ENCODE measurements around the gene GFI1B. TPM values are rescaled to one million over a fixed set of nuclear protein-coding genes. Genes with fewer than 3 reads are reported as not detected.
"Not testable (repeated sequence)": the region's sequence is repeated elsewhere in the genome, so short reads cannot be mapped to it uniquely, and the experiment has no call there.

GFI1B gene
- total RNA-seq, 1 experiment from 2014 or later = 0.79 TPM

DNA sequence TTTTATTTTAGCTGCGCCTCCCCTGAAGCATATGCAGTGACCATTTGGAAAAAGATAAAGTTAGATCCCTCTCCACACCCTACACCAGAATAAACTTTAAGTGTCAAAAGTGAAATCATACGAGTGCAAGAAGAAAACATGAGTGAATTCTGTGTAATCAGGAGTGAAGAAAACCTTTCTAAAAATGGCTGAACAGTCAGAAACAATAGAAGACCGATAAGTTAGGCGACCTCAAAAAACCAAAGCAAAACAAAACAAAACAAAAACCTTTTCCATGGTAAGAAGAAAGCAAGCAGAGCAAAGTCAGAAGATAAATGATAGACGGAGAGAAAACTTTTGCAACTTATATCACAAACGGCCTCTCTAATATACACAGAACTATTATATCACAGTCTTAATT is 17.5 kb upstream of the GFI1B start:
- TF ChIP-seq, protein P1, sequence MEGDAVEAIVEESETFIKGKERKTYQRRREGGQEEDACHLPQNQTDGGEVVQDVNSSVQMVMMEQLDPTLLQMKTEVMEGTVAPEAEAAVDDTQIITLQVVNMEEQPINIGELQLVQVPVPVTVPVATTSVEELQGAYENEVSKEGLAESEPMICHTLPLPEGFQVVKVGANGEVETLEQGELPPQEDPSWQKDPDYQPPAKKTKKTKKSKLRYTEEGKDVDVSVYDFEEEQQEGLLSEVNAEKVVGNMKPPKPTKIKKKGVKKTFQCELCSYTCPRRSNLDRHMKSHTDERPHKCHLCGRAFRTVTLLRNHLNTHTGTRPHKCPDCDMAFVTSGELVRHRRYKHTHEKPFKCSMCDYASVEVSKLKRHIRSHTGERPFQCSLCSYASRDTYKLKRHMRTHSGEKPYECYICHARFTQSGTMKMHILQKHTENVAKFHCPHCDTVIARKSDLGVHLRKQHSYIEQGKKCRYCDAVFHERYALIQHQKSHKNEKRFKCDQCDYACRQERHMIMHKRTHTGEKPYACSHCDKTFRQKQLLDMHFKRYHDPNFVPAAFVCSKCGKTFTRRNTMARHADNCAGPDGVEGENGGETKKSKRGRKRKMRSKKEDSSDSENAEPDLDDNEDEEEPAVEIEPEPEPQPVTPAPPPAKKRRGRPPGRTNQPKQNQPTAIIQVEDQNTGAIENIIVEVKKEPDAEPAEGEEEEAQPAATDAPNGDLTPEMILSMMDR (IDR thresholded peaks at IDR 0.05; ENCODE audit: insufficient read depth in 1 of 2, low read depth in 1 of 2, low read length in 1 of 2, severe bottlenecking in 1 of 2, unreplicated experiment in 1 of 2) = no peak
- Histone ChIP-seq H3K9me3 (peaks cover 11% of the 10 kb centered on the region; the same call in 1 of the 2 replicates), H3K27me3 (replicated peaks; ENCODE audit: control insufficient read depth, insufficient read depth, low read length) (no peaks in the 10 kb centered on the region), H3K4me1 (no peaks in the 10 kb centered on the region), H3K4me3 (ENCODE audit: low read depth, low read length) (no peak overlapping the region), H3K36me3 (ENCODE audit: control insufficient read depth, insufficient read depth, low read length) (no peaks in the 10 kb centered on the region)
- ChIA-PET CTCF (no interaction called here), POLR2A (no interaction called here)
- Mint-ChIP-seq H3K27ac (ENCODE audit: unreplicated experiment) (no peak overlapping the region), H3K9me3 (ENCODE audit: unreplicated experiment) (peaks cover 13% of the 10 kb centered on the region), H3K27me3 (ENCODE audit: insufficient read depth, unreplicated experiment) (peaks cover 9% of the 10 kb centered on the region), H3K36me3 (ENCODE audit: insufficient read depth, unreplicated experiment) (no peaks in the 10 kb centered on the region), H3K4me3 (ENCODE audit: unreplicated experiment) (no peak overlapping the region), H3K4me1 (ENCODE audit: low read depth, unreplicated experiment) (no peaks in the 10 kb centered on the region)
- intact Hi-C loops (cut with micrococcal nuclease; ENCODE audit: unreplicated experiment) = no loop called here
- DNase-seq = no peak
- no TSS peak for BruUV-seq (replicated peaks)

DNA sequence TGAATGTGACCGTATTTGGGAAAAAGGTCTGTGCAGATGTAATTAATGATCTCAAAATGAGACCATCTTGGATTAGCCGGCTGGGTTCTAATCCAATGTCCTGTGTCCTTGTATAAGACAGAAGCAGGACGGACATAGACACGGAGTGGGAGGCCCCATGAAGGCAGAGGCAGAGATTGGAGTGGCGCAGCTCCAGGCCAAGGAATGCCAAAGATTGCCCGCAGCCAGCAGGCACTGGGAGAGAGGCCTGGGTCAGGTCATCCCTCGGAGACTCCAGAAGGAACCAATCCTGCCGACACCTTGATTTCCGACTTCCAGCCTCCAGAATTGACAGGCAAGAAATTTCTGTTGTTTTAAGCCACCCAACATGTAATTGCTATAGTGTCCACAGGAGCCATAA is 13.0 kb upstream of the GFI1B start:
- Histone ChIP-seq H3K4me1 (peaks cover 3% of the 10 kb centered on the region), H3K27me3 (replicated peaks; ENCODE audit: control insufficient read depth, insufficient read depth, low read length) (no peaks in the 10 kb centered on the region), H3K9me3 (no peaks in the 10 kb centered on the region), H3K4me3 (ENCODE audit: low read depth, low read length) (no peak overlapping the region), H3K36me3 (ENCODE audit: control insufficient read depth, insufficient read depth, low read length) (no peaks in the 10 kb centered on the region)
- Mint-ChIP-seq H3K4me1 (ENCODE audit: low read depth, unreplicated experiment) (no peaks in the 10 kb centered on the region), H3K27me3 (ENCODE audit: insufficient read depth, unreplicated experiment) (peaks cover 5% of the 10 kb centered on the region), H3K27ac (ENCODE audit: unreplicated experiment) (no peak overlapping the region), H3K9me3 (ENCODE audit: unreplicated experiment) (no peaks in the 10 kb centered on the region), H3K36me3 (ENCODE audit: insufficient read depth, unreplicated experiment) (no peaks in the 10 kb centered on the region), H3K4me3 (ENCODE audit: unreplicated experiment) (no peak overlapping the region)
- intact Hi-C loops (cut with micrococcal nuclease; ENCODE audit: unreplicated experiment) = no loop called here
- ChIA-PET CTCF (no interaction called here), POLR2A (no interaction called here)
- DNase-seq = no peak
- no TSS peak for BruUV-seq (replicated peaks)
- TF ChIP-seq, protein P1 (IDR thresholded peaks at IDR 0.05; ENCODE audit: insufficient read depth in 1 of 2, low read depth in 1 of 2, low read length in 1 of 2, severe bottlenecking in 1 of 2, unreplicated experiment in 1 of 2) = no peak

DNA sequence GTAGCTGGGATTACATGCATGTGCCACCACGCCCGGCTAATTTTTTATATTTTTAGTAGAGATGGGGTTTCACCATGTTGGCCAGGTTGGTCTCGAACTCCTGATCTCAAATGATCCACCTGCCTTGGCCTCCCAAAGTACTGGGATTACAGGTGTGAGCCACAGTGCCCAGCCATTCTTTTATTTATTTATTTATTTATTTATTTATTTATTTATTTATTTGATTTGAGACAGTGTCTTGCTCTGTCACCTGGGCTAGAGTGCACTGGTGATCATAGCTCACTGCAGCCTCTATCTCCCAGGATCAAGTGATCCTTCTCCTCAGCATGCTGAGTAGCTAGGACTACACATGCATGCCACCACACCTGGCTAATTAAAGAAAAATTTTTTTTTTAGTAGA is 10.6 kb upstream of the GFI1B start:
- intact Hi-C loops (cut with micrococcal nuclease; ENCODE audit: unreplicated experiment) = not testable (repeated sequence)

DNA sequence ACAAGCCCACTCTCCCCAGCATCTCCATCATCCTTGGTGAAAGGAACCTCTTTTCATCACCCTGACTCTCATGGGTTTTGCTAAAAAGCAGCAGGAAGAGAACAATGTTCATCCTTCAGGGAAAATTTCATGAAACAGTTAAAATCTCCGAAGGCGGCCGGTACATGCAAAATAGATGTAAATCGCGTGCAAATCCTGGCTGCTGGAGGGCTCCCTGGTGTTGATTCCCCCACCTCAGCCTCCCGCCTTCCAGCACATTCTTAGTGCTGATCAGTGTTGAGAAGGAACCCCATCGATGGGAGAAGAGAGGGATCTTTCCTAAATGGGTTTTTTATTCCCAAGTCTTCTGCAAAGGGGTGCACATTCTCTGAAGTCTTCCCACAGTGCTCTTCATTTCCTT is 8.7 kb upstream of the GFI1B start:
- Mint-ChIP-seq H3K36me3 (ENCODE audit: insufficient read depth, unreplicated experiment) (no peaks in the 10 kb centered on the region), H3K9me3 (ENCODE audit: unreplicated experiment) (no peaks in the 10 kb centered on the region), H3K27me3 (ENCODE audit: insufficient read depth, unreplicated experiment) (peaks cover 5% of the 10 kb centered on the region), H3K27ac (ENCODE audit: unreplicated experiment) (no peak overlapping the region), H3K4me3 (ENCODE audit: unreplicated experiment) (no peak overlapping the region), H3K4me1 (ENCODE audit: low read depth, unreplicated experiment) (no peaks in the 10 kb centered on the region)
- no TSS peak for BruUV-seq (replicated peaks)
- no peaks in the 10 kb centered on the region for H3K27me3 ChIP-seq (replicated peaks; ENCODE audit: control insufficient read depth, insufficient read depth, low read length)
- intact Hi-C loops (cut with micrococcal nuclease; ENCODE audit: unreplicated experiment) = loop anchor here (5.0 kb wide), 1 partner anchor 167 kb away; no protein-coding TSS in a partner anchor
- DNase-seq = no peak
- POLR2A ChIA-PET = no interaction called here
- H3K36me3 ChIP-seq (ENCODE audit: control insufficient read depth, insufficient read depth, low read length) = no peaks in the 10 kb centered on the region
- H3K9me3 ChIP-seq = no peaks in the 10 kb centered on the region
- CTCF ChIA-PET = no interaction called here
- no peak overlapping the region for H3K4me3 ChIP-seq (ENCODE audit: low read depth, low read length)
- H3K4me1 ChIP-seq = peaks cover 14% of the 10 kb centered on the region
- TF ChIP-seq, protein P1 (IDR thresholded peaks at IDR 0.05; ENCODE audit: insufficient read depth in 1 of 2, low read depth in 1 of 2, low read length in 1 of 2, severe bottlenecking in 1 of 2, unreplicated experiment in 1 of 2) = no peak

More for the DNA sequence above, 10.6 kb upstream of the GFI1B start:
- BruUV-seq (replicated peaks); H3K27me3 ChIP-seq (replicated peaks; ENCODE audit: control insufficient read depth, insufficient read depth, low read length); H3K4me1 Mint-ChIP-seq (ENCODE audit: low read depth, unreplicated experiment); H3K9me3 Mint-ChIP-seq (ENCODE audit: unreplicated experiment); CTCF ChIA-PET; DNase-seq; H3K27ac Mint-ChIP-seq (ENCODE audit: unreplicated experiment); POLR2A ChIA-PET; H3K36me3 ChIP-seq (ENCODE audit: control insufficient read depth, insufficient read depth, low read length); H3K4me3 Mint-ChIP-seq (ENCODE audit: unreplicated experiment); H3K9me3 ChIP-seq; H3K36me3 Mint-ChIP-seq (ENCODE audit: insufficient read depth, unreplicated experiment); H3K4me3 ChIP-seq (ENCODE audit: low read depth, low read length); H3K27me3 Mint-ChIP-seq (ENCODE audit: insufficient read depth, unreplicated experiment): not testable (repeated sequence)
- H3K4me1 ChIP-seq = peaks cover 14% of the 10 kb centered on the region
